SK-N-SH treated with all-trans-retinoic acid at 6 μM for 48 hours (cell line): ENCODE data around the gene PCSK9.

Source experiments
- ARNTL ChIP-seq: fragments of 450-650 bp; formaldehyde crosslinking; IDR thresholded peaks from 2 replicates; pipeline ENCODE4 v1.5.0; 2020; ENCODE audit warnings: low read depth, mild to moderate bottlenecking, moderate library complexity, borderline replicate concordance
- CSDC2 ChIP-seq: fragments of 250-450 bp; sonication (Bioruptor Pico); IDR thresholded peaks from 2 replicates; pipeline ENCODE4 v1.5.0; 2020; ENCODE audit warnings: mild to moderate bottlenecking, moderate library complexity
- ESRRG ChIP-seq: fragments of 250-450 bp; sonication (Bioruptor Pico); IDR thresholded peaks from 2 replicates; pipeline ENCODE4 v1.6.1; 2021; ENCODE audit warnings: mild to moderate bottlenecking
- PPARA ChIP-seq: fragments of 250-450 bp; sonication (Bioruptor Pico); IDR thresholded peaks from 2 replicates; pipeline ENCODE4 v1.5.0; 2020; ENCODE audit warnings: mild to moderate bottlenecking, borderline replicate concordance
- RARB ChIP-seq: fragments of 250-450 bp; sonication (Bioruptor Pico); IDR thresholded peaks from 2 replicates; pipeline ENCODE4 v1.8.0; 2021; ENCODE audit warnings: mild to moderate bottlenecking, moderate library complexity
- TOX ChIP-seq: fragments of 250-450 bp; sonication (Bioruptor Pico); IDR thresholded peaks from 2 replicates; pipeline ENCODE4 v1.8.0; 2021; ENCODE audit warnings: mild to moderate bottlenecking, moderate library complexity, borderline replicate concordance
- ZFP3 ChIP-seq: fragments of 250-450 bp; sonication (Bioruptor Pico); IDR thresholded peaks from 2 replicates; pipeline ENCODE4 v1.5.0; 2020; ENCODE audit warnings: mild to moderate bottlenecking, moderate library complexity
- ZNF70 ChIP-seq: fragments of 450-650 bp; formaldehyde crosslinking; IDR thresholded peaks from 2 replicates; pipeline ENCODE4 v1.5.0; 2020; ENCODE audit warnings: mild to moderate bottlenecking, moderate library complexity
- ZNF8 ChIP-seq: fragments of 450-650 bp; formaldehyde crosslinking; IDR thresholded peaks from 2 replicates; pipeline ENCODE4 v1.5.0; 2020; ENCODE audit warnings: mild to moderate bottlenecking, moderate library complexity
- TF ChIP-seq, protein P1 (sequence below): fragments of 250-450 bp; sonication (Bioruptor Pico); IDR thresholded peaks from 2 replicates; pipeline ENCODE4 v1.8.0; 2021; ENCODE audit warnings: low read depth, mild to moderate bottlenecking, moderate library complexity, borderline replicate concordance
- TF ChIP-seq, protein P2 (sequence below): fragments of 250-450 bp; sonication (Bioruptor Pico); IDR thresholded peaks from 2 replicates; pipeline ENCODE4 v1.8.0; 2020; ENCODE audit warnings: mild to moderate bottlenecking, moderate library complexity, borderline replicate concordance
- TF ChIP-seq, protein P3 (sequence below): fragments of 250-450 bp; sonication (Bioruptor Pico); IDR thresholded peaks from 2 replicates; pipeline ENCODE4 v1.5.1; 2020; ENCODE audit warnings: low read depth, mild to moderate bottlenecking, moderate library complexity

DNA sequence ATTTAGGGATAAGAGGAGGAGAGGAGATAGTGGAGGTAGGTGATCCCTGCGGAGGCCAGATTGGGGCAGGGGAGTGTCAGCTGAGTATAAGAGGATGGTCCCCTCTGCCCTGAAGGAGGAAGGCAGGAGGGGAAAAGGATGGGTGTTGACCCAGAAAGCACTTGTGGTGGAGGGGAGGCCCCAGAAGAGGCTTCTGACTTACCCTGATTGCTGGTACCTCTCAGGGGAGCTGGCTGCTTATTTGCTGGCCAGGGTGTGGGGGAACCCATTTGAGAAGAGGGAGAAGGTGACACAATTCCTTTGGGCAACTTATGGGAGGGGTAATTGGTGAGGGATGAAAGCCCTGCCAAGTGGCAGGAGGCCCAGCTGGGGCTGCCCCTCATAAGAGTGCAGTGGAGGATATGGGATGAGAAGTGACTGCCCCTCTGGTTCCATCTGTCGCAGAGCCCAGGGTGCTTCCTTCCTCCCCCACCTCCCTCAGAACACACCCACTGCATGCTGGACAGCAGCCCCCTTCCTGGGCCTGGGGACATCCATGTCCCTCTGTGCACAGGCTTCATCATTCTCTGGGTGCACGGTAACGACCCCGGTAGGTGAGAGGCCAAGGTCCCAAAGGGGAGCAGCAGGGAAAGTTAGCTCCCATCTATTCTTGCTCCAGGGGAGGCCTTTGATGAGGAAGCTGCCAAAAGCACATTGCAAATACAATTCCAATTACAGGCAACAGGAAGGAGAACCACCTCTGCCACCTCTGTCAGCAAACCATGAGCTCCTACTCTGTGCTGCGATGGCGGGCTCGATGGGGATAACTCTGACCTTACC, 1.4 kb upstream of the PCSK9 start:
- no peak for TF ChIP-seq ESRRG (CRISPR knock-in tag)
- no peak for TF ChIP-seq RARB
- no peak for TF ChIP-seq PPARA (CRISPR knock-in tag)
- no peak for TF ChIP-seq ARNTL (CRISPR knock-in tag)
- TF ChIP-seq ZNF8 (CRISPR knock-in tag) = no peak
- no peak for TF ChIP-seq CSDC2 (CRISPR knock-in tag)
- TF ChIP-seq, protein P1, sequence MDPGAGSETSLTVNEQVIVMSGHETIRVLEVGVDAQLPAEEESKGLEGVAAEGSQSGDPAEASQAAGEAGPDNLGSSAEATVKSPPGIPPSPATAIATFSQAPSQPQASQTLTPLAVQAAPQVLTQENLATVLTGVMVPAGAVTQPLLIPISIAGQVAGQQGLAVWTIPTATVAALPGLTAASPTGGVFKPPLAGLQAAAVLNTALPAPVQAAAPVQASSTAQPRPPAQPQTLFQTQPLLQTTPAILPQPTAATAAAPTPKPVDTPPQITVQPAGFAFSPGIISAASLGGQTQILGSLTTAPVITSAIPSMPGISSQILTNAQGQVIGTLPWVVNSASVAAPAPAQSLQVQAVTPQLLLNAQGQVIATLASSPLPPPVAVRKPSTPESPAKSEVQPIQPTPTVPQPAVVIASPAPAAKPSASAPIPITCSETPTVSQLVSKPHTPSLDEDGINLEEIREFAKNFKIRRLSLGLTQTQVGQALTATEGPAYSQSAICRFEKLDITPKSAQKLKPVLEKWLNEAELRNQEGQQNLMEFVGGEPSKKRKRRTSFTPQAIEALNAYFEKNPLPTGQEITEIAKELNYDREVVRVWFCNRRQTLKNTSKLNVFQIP (CRISPR knock-in tag) = no peak
- TF ChIP-seq, protein P2, sequence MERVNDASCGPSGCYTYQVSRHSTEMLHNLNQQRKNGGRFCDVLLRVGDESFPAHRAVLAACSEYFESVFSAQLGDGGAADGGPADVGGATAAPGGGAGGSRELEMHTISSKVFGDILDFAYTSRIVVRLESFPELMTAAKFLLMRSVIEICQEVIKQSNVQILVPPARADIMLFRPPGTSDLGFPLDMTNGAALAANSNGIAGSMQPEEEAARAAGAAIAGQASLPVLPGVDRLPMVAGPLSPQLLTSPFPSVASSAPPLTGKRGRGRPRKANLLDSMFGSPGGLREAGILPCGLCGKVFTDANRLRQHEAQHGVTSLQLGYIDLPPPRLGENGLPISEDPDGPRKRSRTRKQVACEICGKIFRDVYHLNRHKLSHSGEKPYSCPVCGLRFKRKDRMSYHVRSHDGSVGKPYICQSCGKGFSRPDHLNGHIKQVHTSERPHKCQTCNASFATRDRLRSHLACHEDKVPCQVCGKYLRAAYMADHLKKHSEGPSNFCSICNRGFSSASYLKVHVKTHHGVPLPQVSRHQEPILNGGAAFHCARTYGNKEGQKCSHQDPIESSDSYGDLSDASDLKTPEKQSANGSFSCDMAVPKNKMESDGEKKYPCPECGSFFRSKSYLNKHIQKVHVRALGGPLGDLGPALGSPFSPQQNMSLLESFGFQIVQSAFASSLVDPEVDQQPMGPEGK (CRISPR knock-in tag) = no peak
- TF ChIP-seq ZFP3 (CRISPR knock-in tag) = no peak
- no peak for TF ChIP-seq TOX
- TF ChIP-seq ZNF70 = no peak
- TF ChIP-seq, protein P3, sequence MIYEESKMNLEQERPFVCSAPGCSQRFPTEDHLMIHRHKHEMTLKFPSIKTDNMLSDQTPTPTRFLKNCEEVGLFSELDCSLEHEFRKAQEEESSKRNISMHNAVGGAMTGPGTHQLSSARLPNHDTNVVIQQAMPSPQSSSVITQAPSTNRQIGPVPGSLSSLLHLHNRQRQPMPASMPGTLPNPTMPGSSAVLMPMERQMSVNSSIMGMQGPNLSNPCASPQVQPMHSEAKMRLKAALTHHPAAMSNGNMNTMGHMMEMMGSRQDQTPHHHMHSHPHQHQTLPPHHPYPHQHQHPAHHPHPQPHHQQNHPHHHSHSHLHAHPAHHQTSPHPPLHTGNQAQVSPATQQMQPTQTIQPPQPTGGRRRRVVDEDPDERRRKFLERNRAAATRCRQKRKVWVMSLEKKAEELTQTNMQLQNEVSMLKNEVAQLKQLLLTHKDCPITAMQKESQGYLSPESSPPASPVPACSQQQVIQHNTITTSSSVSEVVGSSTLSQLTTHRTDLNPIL (CRISPR knock-in tag) = no peak
